ENCODE measurements around the gene PDZRN3.

The PDZRN3 gene

GRCh38 chr3:73623346-73623745 lies 1.4 kb downstream of the PDZRN3 start:
- DNase-seq, result no peak

DNA sequence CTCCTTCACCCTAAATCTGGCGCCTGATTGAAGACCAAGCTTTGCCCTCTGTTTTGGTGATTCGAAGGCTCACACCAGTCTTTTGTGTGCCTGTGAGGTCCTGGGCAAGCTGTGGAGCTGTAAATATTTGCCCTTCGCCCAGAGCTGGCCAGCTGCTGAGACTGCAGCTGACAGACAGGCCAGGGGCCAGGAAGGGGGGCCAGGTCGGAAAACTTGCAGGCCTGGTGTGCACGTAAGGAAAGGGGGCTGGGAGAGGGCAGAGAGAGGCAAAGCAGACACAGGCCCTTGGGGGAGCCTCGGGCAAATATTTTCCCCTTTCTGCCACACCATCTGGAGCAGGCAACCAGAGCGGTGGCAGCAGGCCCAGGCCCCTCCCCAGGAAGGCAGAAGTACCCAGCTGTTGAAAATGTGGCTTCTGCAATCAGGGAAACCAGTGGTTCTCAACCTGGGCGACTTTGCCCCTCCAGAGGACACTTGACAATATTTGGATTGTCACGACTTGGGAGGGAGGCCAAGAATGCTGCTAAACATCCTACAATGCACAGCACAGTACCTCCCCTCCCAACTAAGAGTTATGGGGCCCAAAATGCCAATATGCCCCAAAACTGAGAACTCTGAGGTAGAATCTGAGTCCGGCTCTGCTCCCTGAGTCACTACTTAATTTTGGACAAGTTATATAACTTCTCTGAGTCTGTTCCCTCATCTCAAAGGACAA lies 2.5 kb downstream of the PDZRN3 start:
- peak in 8 of 56 donors; percentile 3 to 19 (median 8) for DNase-seq

DNA sequence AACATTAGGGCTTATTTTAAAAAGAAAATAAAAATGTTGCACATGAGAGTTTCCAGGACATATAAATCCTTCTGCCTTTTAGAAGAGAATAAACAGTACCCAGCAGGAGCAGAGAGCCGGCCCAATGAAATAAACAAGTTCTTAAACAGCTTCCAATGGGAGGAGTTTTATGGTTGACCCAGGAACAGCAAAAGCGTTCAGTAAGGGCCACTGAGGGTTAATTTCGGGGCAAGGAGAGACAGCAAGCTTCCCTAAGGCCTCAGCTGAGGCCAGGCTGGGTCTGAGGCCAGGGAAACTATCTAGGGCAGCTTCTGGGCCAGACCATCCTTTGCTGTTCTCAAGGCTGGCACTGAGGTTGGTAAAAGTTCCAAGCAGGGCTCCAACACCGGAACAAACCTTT lies 3.4 kb downstream of the PDZRN3 start:
- DNase-seq, result peak in 13 of 56 donors; percentile 2 to 48 (median 18)

DNA sequence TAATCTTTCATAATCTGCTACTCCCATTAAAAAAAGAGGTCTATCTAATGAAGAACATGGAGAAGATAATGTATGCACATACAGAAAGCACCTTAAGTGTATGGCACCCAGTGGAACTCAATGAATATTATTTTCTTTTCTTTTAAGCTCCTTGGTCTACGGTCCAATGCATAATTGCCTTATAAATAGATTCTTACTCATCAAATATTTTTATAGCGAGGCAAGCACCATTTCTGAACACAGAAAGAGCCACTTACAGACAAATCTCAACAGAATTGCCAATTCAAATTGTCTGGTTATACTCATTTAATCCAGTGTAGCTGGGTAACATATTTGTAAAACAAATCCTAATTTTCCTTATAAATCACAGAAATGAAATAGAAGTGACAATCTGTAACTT lies 6.3 kb downstream of the PDZRN3 start:
- no peak for DNase-seq

- no peak for DNase-seq
These were observed 8.7 kb downstream of the PDZRN3 start for GRCh38 chr3:73616056-73616455.

- DNase-seq, result no peak
These were observed 10.3 kb downstream of the PDZRN3 start for GRCh38 chr3:73614419-73614818.

- no peak for DNase-seq
These were observed 13.6 kb downstream of the PDZRN3 start for GRCh38 chr3:73611176-73611575.

DNA sequence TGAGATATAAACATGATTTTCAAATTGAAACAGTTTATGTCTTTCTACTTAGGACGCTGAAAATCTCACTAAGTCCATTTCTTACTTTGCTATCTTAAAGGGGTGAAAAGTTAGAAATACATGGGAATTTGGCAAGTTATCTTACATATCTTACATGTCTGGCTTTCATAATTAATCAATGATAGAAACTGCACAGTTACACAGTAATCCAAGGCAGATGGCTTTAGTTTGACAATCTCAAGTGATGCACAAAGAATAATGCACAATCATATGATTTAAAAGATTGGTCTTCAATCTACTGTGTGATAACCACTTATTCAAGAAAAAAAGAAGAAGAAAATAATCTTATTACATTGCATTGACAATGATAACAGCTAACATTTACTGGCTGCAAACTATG lies 14.2 kb downstream of the PDZRN3 start:
- no peak for DNase-seq

DNA sequence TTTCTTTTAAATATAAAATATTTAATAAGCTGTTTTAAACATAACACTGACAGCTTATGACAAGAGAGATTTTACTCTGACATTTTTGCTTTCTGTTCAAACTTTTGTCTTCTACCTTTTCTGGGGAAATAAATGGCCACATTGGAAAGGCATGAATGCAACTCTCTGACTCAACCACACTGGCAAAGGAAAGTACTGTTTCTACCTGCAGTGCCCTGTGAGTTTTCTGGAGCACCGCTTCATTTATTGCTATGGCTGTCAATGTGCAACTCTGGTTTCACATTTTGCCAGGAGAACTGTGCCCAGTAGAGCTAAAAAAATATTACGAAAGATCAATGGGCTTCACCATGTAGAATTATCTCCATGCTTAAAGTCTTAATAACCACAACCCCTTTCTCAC lies 15.1 kb downstream of the PDZRN3 start:
- DNase-seq, result no peak

DNA sequence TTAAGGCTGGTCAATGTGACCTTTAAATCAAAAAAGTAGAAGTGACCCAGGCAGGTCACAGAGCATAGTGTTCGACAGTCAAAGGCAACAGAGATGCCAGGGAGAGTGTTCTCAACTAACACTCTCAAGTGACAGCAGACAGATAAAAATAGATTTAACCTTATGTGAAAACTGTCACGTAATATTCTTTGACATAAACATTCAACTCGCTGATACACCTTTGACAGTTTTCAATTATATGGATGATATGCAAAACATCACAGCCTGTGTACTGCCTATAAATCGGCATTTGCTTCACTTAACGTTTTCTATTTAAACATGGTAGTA lies 15.5 kb downstream of the PDZRN3 start:
- DNase-seq, result no peak

DNA sequence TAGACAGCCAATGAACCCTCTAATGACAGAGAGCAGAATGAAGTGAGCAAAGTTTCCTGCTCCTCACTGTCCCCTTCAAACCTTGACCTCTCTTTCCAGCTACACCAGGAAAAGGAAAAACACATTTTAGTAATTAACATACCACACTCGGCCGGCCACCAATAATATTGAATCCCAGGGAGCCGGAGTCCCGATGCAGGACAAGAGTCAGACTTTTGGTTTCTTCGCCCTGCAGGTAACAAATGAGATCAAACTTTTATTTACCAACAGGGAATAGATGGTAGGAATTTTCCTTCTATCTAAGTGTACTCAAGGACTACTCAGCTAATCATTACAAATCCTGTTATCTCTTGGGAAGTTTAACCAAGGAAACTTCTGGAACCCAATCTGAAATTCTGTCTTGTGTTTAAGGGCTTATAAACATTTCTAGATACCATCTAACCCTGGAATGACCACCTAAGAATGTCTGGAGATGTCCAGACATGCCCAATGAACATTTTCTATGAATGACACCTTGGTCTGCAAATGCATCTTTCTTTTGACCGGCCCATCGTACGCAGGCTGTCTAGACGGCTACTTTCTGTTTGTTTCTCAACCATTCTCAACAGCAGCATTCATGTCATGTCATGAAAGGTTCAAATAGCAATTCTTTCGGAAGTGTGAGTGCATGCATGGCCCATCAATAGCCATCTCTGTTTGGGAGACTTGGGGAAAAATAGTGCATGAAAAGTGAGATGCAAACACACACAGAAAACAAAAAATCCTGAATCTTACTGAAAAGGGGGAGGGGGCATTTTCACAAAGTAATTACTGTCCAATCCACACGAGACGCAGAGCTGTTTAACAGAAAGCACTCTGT lies 16.1 kb downstream of the PDZRN3 start:
- no peak for DNase-seq

DNA sequence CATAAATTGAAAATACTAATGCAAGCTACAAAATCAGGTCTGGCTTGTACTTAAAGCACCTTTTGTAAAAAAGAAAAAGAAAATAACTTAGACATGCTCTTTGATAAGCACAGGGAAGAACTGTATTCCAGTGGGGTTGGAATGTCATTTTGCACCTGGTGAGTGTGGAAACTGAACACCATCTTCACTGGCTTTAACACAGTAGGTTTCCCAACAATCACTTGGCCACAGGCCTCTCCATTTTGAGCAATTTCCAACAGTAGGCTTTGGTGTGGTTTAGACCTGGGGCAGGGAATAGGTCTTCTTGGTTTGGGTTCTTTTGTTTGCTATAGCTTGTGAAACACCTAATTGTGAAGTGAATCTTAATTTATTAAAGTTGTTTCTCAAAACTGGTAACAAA lies 18.9 kb downstream of the PDZRN3 start:
- DNase-seq, result no peak

DNA sequence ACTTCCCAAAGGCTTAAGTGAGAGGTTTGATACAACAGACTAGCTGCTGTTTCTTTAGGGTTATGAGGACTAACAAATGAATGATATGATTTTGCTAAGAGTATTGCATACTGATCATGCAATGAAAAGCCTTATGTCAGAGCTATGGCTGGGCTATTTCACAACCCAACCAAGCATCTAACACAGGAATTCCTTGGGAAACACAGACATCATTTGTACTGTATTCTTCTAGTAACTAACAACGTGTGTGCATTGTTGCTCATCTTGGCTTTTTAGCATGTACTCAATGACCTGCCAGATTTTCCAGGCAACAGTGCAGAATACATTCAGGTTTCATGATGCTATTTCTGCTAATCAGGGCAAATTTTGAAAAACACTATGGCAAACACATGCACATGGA lies 19.3 kb downstream of the PDZRN3 start:
- DNase-seq, result no peak

- no peak for DNase-seq
These were observed 20.3 kb downstream of the PDZRN3 start for GRCh38 chr3:73604451-73604850.

DNA sequence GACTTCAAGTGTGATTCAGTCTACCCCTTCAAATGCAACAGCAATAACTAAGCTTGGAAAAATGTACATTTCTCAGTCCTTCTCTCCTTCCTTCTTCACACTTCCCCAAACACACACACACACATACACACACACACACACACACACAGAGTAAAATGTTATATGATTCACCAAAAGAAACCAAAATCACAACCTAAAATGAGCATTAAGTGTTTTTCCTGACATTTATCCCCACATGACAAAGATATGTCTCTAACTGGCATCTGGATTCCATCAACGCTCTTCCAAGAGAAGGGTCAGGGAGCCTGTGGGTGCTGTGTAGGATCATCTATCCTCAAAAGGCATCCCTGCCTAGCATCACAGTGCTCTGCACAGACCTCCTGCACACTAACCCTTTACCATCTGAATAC lies 21.0 kb downstream of the PDZRN3 start:
- DNase-seq, result no peak

- no peak for DNase-seq
These were observed 22.6 kb downstream of the PDZRN3 start for GRCh38 chr3:73602170-73602569.

GRCh38 chr3:73601481-73601880 lies 23.3 kb downstream of the PDZRN3 start:
- no peak for DNase-seq

DNA sequence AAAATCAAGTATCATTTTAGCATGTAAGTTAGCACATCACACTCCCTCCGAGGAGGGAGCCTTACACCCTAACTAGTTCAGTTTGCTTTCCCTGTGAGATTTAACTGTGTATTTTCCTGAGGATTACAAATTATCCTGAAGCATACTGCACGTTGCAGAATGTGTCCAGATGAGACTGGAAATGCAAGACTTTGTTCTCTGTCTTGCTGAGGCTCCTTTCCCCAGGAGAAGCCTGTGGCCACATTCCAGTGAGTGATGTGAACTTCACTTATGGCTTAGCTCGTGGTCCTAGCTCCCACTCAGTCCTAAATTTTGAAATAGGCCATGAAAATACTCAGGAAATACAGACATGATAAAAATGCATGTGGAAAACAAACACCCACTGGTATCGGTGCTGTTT lies 23.7 kb downstream of the PDZRN3 start:
- no peak for DNase-seq

DNA sequence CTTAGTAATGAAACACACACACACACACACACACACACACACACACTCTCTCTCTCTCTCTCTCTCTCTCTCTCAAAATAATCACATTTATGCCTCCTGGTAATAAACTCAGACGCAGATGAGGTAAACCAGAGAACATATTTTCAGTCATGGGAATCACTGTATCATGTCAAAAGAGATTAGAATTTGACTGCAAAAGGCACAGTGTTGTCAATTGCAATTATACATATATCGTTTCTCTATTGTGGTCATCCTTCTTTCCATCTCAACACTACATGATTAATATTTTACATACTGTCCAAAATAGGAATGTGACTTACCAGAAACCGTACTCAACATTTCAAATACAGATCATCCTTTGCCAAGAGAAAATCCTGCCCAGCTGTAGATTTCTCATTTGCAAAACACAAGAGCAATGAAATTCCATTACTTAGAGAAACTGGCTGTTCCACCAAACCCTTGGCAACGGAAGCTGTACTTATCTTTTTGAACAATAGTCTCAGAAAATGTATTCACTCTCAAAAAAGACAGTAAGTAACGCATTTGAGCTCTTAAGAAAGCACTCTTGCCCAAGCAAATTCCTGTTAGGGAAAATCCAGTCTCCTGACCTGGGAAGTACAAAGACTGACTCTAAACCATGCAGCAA lies 24.3 kb downstream of the PDZRN3 start:
- DNase-seq, result no peak

- DNase-seq, result no peak
These were observed 25.1 kb downstream of the PDZRN3 start for GRCh38 chr3:73599605-73600004.

DNA sequence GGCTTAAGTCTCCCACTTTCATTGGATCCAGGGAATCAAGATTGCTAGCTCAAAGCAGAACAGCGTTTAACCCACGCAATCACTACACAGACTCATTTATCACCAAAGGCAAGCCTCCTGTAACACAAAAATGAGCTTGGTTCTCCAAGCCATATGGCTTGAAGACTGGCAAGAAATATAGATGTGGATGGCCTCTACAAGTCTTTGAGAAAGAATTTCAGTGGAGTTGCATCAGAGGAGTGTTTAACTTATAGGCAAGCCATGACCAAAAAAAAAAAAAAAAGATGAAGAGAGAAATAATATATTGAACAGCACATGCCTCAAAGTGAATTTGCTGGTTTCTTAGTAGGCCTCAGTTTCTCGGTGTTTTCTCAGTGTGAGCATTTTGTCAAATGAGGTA lies 27.3 kb downstream of the PDZRN3 start:
- DNase-seq, result no peak

Data from nucleus accumbens (tissue), 56 donors.